Liver (tissue), 9 donors: ENCODE results near the gene AFAP1L2. TPM values are rescaled to one million over a fixed set of nuclear protein-coding genes. Genes with fewer than 3 reads are reported as not detected.

ENCODE experiments used
- DNase-seq: peaks from one replicate; pipeline ENCODE4 v3.0.0-alpha.2; 2017; ENCODE audit warnings: low spot score
- H3K27ac ChIP-seq, 2 donors: one replicate each; pipeline ENCODE4 v1.7.0; 2013; ENCODE audit warnings: inconsistent platforms in 2 of 2, low read length in 2 of 2, control low read depth in 1 of 2, low read depth in 1 of 2, mild to moderate bottlenecking in 1 of 2
- H3K27me3 ChIP-seq, 4 donors: one replicate each; pipeline versions ENCODE4 v1.6.1 to v1.7.0; 2013; ENCODE audit warnings: low read length in 3 of 4, inconsistent platforms in 1 of 4, mild to moderate bottlenecking in 1 of 4, moderate library complexity in 1 of 4; ENCODE audit not compliant: control insufficient read depth in 4 of 4, insufficient read depth in 4 of 4
- H3K36me3 ChIP-seq, 4 donors: one replicate each; pipeline versions ENCODE4 v1.6.1 to v1.7.0; 2013; ENCODE audit warnings: low read length in 3 of 4, mild to moderate bottlenecking in 3 of 4, low read depth in 1 of 4, moderate library complexity in 1 of 4; ENCODE audit not compliant: control insufficient read depth in 4 of 4, insufficient read depth in 3 of 4
- H3K4me1 ChIP-seq, 4 donors: one replicate each; pipeline versions ENCODE4 v1.6.1 to v1.7.0; 2013; ENCODE audit warnings: low read length in 3 of 4, mild to moderate bottlenecking in 3 of 4, moderate library complexity in 1 of 4; ENCODE audit not compliant: control insufficient read depth in 4 of 4, insufficient read depth in 4 of 4
- H3K4me3 ChIP-seq, 3 donors: one replicate each; pipeline versions ENCODE4 v1.6.1 to v1.7.0; 2013; ENCODE audit warnings: low read length in 3 of 3, control low read depth in 1 of 3, low read depth in 1 of 3, mild to moderate bottlenecking in 1 of 3
- H3K9ac ChIP-seq, 2 donors: one replicate each; pipeline ENCODE4 v1.7.0; 2013; ENCODE audit warnings: low read length in 2 of 2, mild to moderate bottlenecking in 2 of 2, moderate library complexity in 2 of 2, control low read depth in 1 of 2, low read depth in 1 of 2
- H3K9me3 ChIP-seq, 4 donors: one replicate each; pipeline versions ENCODE4 v1.6.1 to v1.7.0; 2013; ENCODE audit warnings: low read length in 3 of 4; ENCODE audit not compliant: control insufficient read depth in 4 of 4
- ATF3 ChIP-seq: IDR thresholded peaks from 2 replicates; pipeline ENCODE4 v1.6.1; 2016; ENCODE audit warnings: antibody characterized with exemption
- CTCF ChIP-seq: fragments of 150-350 bp; IDR thresholded peaks from 2 replicates; pipeline ENCODE4 v1.5.1; 2017; ENCODE audit warnings: improper control_type of control experiment, low read depth, low read length; ENCODE audit not compliant: missing input control
- FOXA1 ChIP-seq: IDR thresholded peaks from 2 replicates; pipeline ENCODE4 v1.6.1; 2016; ENCODE audit warnings: antibody characterized with exemption
- FOXA2 ChIP-seq: IDR thresholded peaks from 2 replicates; pipeline ENCODE4 v1.6.1; 2016; ENCODE audit warnings: antibody characterized with exemption
- GABPA ChIP-seq, 2 donors: IDR thresholded peaks in 1 of 2; conservative IDR thresholded peaks in 1 of 2; 2 replicates each; pipeline ENCODE4 v1.6.1; 2016; ENCODE audit warnings: antibody characterized with exemption in 2 of 2, mild to moderate bottlenecking in 1 of 2, moderate library complexity in 1 of 2
- HNF4G ChIP-seq: IDR thresholded peaks from 2 replicates; pipeline ENCODE4 v1.6.1; 2016; ENCODE audit warnings: antibody characterized with exemption
- JUND ChIP-seq, 2 donors: IDR thresholded peaks; 2 replicates each; pipeline ENCODE4 v1.6.1; 2016; ENCODE audit warnings: antibody characterized with exemption in 2 of 2
- RAD21 ChIP-seq, 2 donors: IDR thresholded peaks; 2 replicates each; pipeline ENCODE4 v1.6.1; 2016; ENCODE audit warnings: antibody characterized with exemption in 2 of 2, mild to moderate bottlenecking in 2 of 2
- RXRA ChIP-seq, 2 donors: IDR thresholded peaks; 2 replicates each; pipeline ENCODE4 v1.6.1; 2017 to 2018; ENCODE audit warnings: antibody characterized with exemption in 2 of 2, mild to moderate bottlenecking in 1 of 2
- SP1 ChIP-seq: IDR thresholded peaks from 2 replicates; pipeline ENCODE4 v1.6.1; 2018; ENCODE audit warnings: antibody characterized with exemption, mild to moderate bottlenecking
- TAF1 ChIP-seq: conservative IDR thresholded peaks from 2 replicates; pipeline ENCODE4 v1.6.1; 2016; ENCODE audit warnings: antibody characterized with exemption, mild to moderate bottlenecking
- ZBTB33 ChIP-seq: IDR thresholded peaks from 2 replicates; pipeline ENCODE4 v1.6.1; 2016; ENCODE audit warnings: antibody characterized with exemption
- WGBS: extraction: QIAGEN DNeasy Blood & Tissue Kit; methylation state at CpG from one replicate; pipeline ENCODE4 v1.1.7; 2013; 5-methylcytosine and 5-hydroxymethylcytosine counted together
- polyA plus RNA-seq, 2 donors: library from polyadenylated mRNA; stranded (reverse) in 1 of 2; unstranded in 1 of 2; fragments of 200-250 nt in 1 of 2; fragments of >200 nt in 1 of 2; fragmentation: Nextera tagmentation in 1 of 2; extraction: Ambion mirVana in 1 of 2; gene quantifications; one replicate each; pipeline versions ENCODE4 v1.2.1 to v1.2.3, GENCODE V29; 2013 to 2015
- total RNA-seq, 2 donors: library from RNA; depleted of rRNA; stranded (reverse); fragments of >200 nt; gene quantifications; one replicate each; pipeline ENCODE4 v1.2.3, GENCODE V29; 2014
- TF ChIP-seq, protein P1 (sequence below): IDR thresholded peaks from 2 replicates; pipeline ENCODE4 v1.6.1; 2016; ENCODE audit warnings: antibody characterized with exemption, mild to moderate bottlenecking
- donor health status: healthy.
- donor health status: healthy.
- donor health status: healthy.
- donor health status: healthy.
- donor health status: healthy.

Gene AFAP1L2
- total and polyA plus RNA-seq, 4 donors, result 0.53 to 1.8 (median 1.3) TPM

GRCh38 chr10:114271075-114271778 lies 133.1 kb downstream of the AFAP1L2 start:
- no peak overlapping the region for H3K9ac ChIP-seq
- H3K4me3 ChIP-seq, result no peak overlapping the region
- no peaks in the 10 kb centered on the region for H3K36me3 ChIP-seq
- H3K27me3 ChIP-seq, result peaks cover 0 to 3% (median 0%) of the 10 kb centered on the region in 4 donors
- no peaks in the 10 kb centered on the region for H3K4me1 ChIP-seq
- no peaks in the 10 kb centered on the region for H3K9me3 ChIP-seq
- DNase-seq, result no peak
- TF ChIP-seq FOXA2 (no peak), GABPA (IDR thresholded peaks at IDR 0.05 in 1 of 2, conservative IDR thresholded peaks at IDR 0.05 in 1 of 2) (no peak), CTCF (no peak), HNF4G (no peak), ATF3 (no peak), ZBTB33 (no peak), RXRA (IDR thresholded peaks at IDR 0.05) (no peak), FOXA1 (no peak), RAD21 (IDR thresholded peaks at IDR 0.05) (no peak), TAF1 (no peak), JUND (IDR thresholded peaks at IDR 0.05) (no peak)
- TF ChIP-seq, protein P1, sequence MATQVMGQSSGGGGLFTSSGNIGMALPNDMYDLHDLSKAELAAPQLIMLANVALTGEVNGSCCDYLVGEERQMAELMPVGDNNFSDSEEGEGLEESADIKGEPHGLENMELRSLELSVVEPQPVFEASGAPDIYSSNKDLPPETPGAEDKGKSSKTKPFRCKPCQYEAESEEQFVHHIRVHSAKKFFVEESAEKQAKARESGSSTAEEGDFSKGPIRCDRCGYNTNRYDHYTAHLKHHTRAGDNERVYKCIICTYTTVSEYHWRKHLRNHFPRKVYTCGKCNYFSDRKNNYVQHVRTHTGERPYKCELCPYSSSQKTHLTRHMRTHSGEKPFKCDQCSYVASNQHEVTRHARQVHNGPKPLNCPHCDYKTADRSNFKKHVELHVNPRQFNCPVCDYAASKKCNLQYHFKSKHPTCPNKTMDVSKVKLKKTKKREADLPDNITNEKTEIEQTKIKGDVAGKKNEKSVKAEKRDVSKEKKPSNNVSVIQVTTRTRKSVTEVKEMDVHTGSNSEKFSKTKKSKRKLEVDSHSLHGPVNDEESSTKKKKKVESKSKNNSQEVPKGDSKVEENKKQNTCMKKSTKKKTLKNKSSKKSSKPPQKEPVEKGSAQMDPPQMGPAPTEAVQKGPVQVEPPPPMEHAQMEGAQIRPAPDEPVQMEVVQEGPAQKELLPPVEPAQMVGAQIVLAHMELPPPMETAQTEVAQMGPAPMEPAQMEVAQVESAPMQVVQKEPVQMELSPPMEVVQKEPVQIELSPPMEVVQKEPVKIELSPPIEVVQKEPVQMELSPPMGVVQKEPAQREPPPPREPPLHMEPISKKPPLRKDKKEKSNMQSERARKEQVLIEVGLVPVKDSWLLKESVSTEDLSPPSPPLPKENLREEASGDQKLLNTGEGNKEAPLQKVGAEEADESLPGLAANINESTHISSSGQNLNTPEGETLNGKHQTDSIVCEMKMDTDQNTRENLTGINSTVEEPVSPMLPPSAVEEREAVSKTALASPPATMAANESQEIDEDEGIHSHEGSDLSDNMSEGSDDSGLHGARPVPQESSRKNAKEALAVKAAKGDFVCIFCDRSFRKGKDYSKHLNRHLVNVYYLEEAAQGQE, result no peak
- H3K27ac ChIP-seq, result no peak overlapping the region
- 70% methylated on average over 3 of the region's 3 CpGs for WGBS

- no peaks in the 10 kb centered on the region for H3K4me1 ChIP-seq
- H3K27me3 ChIP-seq, result no peaks in the 10 kb centered on the region
- no peak overlapping the region for H3K27ac ChIP-seq
- H3K9me3 ChIP-seq, result no peaks in the 10 kb centered on the region
- DNase-seq, result no peak
- no peak overlapping the region for H3K9ac ChIP-seq
- TF ChIP-seq SP1, result no peak
- TF ChIP-seq ZBTB33, result no peak
- 23% methylated on average over 5 of the region's 5 CpGs for WGBS
- no peak overlapping the region for H3K4me3 ChIP-seq
- H3K36me3 ChIP-seq, result no peaks in the 10 kb centered on the region
Observed at GRCh38 chr10:114266521-114266920, 137.8 kb downstream of the AFAP1L2 start.
